CD14-positive monocyte (primary cell): ENCODE measurements around the gene ACSM6. TPM values are rescaled to one million over a fixed set of nuclear protein-coding genes. Genes with fewer than 3 reads are reported as not detected.

Experiments
- DNase-seq, 3 donors: peaks; one replicate each; pipeline ENCODE4 v3.0.0-alpha.2; 2011 to 2022
- H2AFZ ChIP-seq: 2 replicates; pipeline ENCODE4 v1.6.0; 2012; ENCODE audit warnings: mild to moderate bottlenecking, low read depth, low read length, inconsistent platforms; ENCODE audit not compliant: insufficient read depth, poor library complexity, severe bottlenecking
- H3K27ac ChIP-seq, 2 donors: 1 replicate in 1 of 2; 2 replicates in 1 of 2; pipeline ENCODE4 v1.5.1; 2012 to 2013; ENCODE audit warnings: low read length in 2 of 2, control low read depth in 1 of 2, inconsistent platforms in 1 of 2, low read depth in 1 of 2, mild to moderate bottlenecking in 1 of 2
- H3K27me3 ChIP-seq, 2 donors: one replicate each; pipeline versions ENCODE4 v1.6.0 to v1.6.1; 2011 to 2013; ENCODE audit warnings: low read length in 2 of 2; ENCODE audit not compliant: control insufficient read depth in 2 of 2, insufficient read depth in 2 of 2
- H3K36me3 ChIP-seq, 2 donors: replicated peaks in 1 of 2; 1 replicate in 1 of 2; 2 replicates in 1 of 2; pipeline versions ENCODE4 v1.5.1 to v1.6.1; 2012 to 2013; ENCODE audit warnings: low read length in 2 of 2, control low read depth in 1 of 2, inconsistent platforms in 1 of 2, mild to moderate bottlenecking in 1 of 2; ENCODE audit not compliant: insufficient read depth in 2 of 2, control insufficient read depth in 1 of 2
- H3K4me1 ChIP-seq, 2 donors: 1 replicate in 1 of 2; 2 replicates in 1 of 2; pipeline versions ENCODE4 v1.5.1 to v1.6.1; 2012 to 2013; ENCODE audit warnings: low read length in 2 of 2, control low read depth in 1 of 2, inconsistent platforms in 1 of 2, mild to moderate bottlenecking in 1 of 2, moderate library complexity in 1 of 2; ENCODE audit not compliant: insufficient read depth in 2 of 2, control insufficient read depth in 1 of 2
- H3K4me2 ChIP-seq: replicated peaks from 2 replicates; pipeline ENCODE3; 2012; ENCODE audit warnings: low read length, moderate library complexity, mild to moderate bottlenecking; ENCODE audit not compliant: poor library complexity, severe bottlenecking; ENCODE audit errors: extremely low read depth
- H3K4me3 ChIP-seq, 3 experiments: fragments of 200-600 bp in 1 of 3; sonication (generic) in 1 of 3; replicated peaks in 1 of 3; 1 replicate in 2 of 3; 2 replicates in 1 of 3; pipeline ENCODE4 v1.5.1; 2011 to 2013; ENCODE audit warnings: low read length in 3 of 3, mild to moderate bottlenecking in 3 of 3, control low read depth in 2 of 3, low read depth in 2 of 3, inconsistent platforms in 1 of 3, moderate library complexity in 1 of 3
- H3K79me2 ChIP-seq: 2 replicates; pipeline ENCODE4 v1.6.0; 2012; ENCODE audit warnings: mild to moderate bottlenecking, control low read depth, inconsistent platforms, low read length, moderate library complexity; ENCODE audit not compliant: insufficient read depth
- H3K9ac ChIP-seq: 2 replicates; pipeline ENCODE4 v1.6.0; 2017; ENCODE audit warnings: low read length, mild to moderate bottlenecking; ENCODE audit not compliant: insufficient read depth, poor library complexity, severe bottlenecking
- H3K9me3 ChIP-seq, 2 donors: replicated peaks in 1 of 2; 1 replicate in 1 of 2; 2 replicates in 1 of 2; pipeline versions ENCODE4 v1.5.1 to v1.6.1; 2012 to 2013; ENCODE audit warnings: low read length in 2 of 2, control low read depth in 1 of 2; ENCODE audit not compliant: control insufficient read depth in 1 of 2, insufficient read depth in 1 of 2
- H4K20me1 ChIP-seq: 2 replicates; pipeline ENCODE4 v1.6.0; 2012; ENCODE audit warnings: mild to moderate bottlenecking, low read length, control low read depth, moderate library complexity; ENCODE audit not compliant: insufficient read depth
- H3K27ac Mint-ChIP-seq, 7 donors: one replicate each; pipeline ENCODE4 v1.8.0; 2020; ENCODE audit warnings: mild to moderate bottlenecking in 7 of 7, mixed read lengths in 7 of 7, moderate library complexity in 6 of 7, inconsistent platforms in 2 of 7
- H3K27me3 Mint-ChIP-seq, 3 donors: one replicate each; pipeline ENCODE4 v1.8.0; 2021 to 2022; ENCODE audit warnings: low read depth in 3 of 3, mild to moderate bottlenecking in 3 of 3, mixed read lengths in 3 of 3, moderate library complexity in 3 of 3, inconsistent platforms in 1 of 3
- H3K36me3 Mint-ChIP-seq, 2 donors: one replicate each; pipeline ENCODE4 v1.8.0; 2020; ENCODE audit warnings: mixed read lengths in 2 of 2, inconsistent platforms in 1 of 2, mild to moderate bottlenecking in 1 of 2
- H3K4me1 Mint-ChIP-seq: one replicate; pipeline ENCODE4 v1.8.0; 2020; ENCODE audit warnings: mild to moderate bottlenecking, mixed read lengths
- H3K4me3 Mint-ChIP-seq, 2 donors: one replicate each; pipeline ENCODE4 v1.8.0; 2020; ENCODE audit warnings: mild to moderate bottlenecking in 2 of 2, mixed read lengths in 2 of 2, moderate library complexity in 1 of 2
- H3K9me3 Mint-ChIP-seq, 7 donors: one replicate each; pipeline ENCODE4 v1.8.0; 2020 to 2022; ENCODE audit warnings: mixed read lengths in 7 of 7, mild to moderate bottlenecking in 6 of 7, moderate library complexity in 6 of 7, inconsistent platforms in 2 of 7
- CTCF ChIP-seq: fragments of 200-600 bp; IDR thresholded peaks from one replicate; pipeline ENCODE4 v1.8.0; 2022; ENCODE audit warnings: antibody characterized with exemption, mild to moderate bottlenecking
- WGBS: methylation state at CpG from one replicate; pipeline ENCODE4 v1.1.5; 2013; ENCODE audit warnings: missing lambda C conversion rate; ENCODE audit not compliant: insufficient coverage; 5-methylcytosine and 5-hydroxymethylcytosine counted together
- intact Hi-C, 2 donors: fragments of 100-400 bp; cut with micrococcal nuclease; formaldehyde crosslinking; loops; one replicate each; pipeline versions ENCODE4 v1.15.0 to v1.15.1; 2023
- polyA plus RNA-seq, 3 donors: library from polyadenylated mRNA; depleted of rRNA in 1 of 3; unstranded in 2 of 3; stranded (reverse) in 1 of 3; fragments of 300-500 nt in 2 of 3; fragments of >200 nt in 1 of 3; fragmentation: Illumina TruSeq in 2 of 3; gene quantifications; 1 replicate in 2 of 3; 2 replicates in 1 of 3; pipeline ENCODE4 v1.2.3, GENCODE V29; 2012 to 2021

Gene ACSM6
- polyA plus RNA-seq, 3 donors, result not detected

GRCh38 chr10:95211606-95212279, 17.7 kb downstream of the ACSM6 start:
- no peak for TF ChIP-seq CTCF
- Histone ChIP-seq H3K4me1 (no peaks in the 10 kb centered on the region), H3K79me2 (no peaks in the 10 kb centered on the region), H4K20me1 (no peaks in the 10 kb centered on the region), H3K36me3 (no peaks in the 10 kb centered on the region), H3K27me3 (no peaks in the 10 kb centered on the region), H3K9ac (no peak overlapping the region), H2AFZ (no peak overlapping the region), H3K27ac (no peak overlapping the region), H3K9me3 (no peaks in the 10 kb centered on the region), H3K4me3 (no peak overlapping the region), H3K4me2 (no peak overlapping the region)
- intact Hi-C loops, result no loop called here
- DNase-seq, result no peak
- Mint-ChIP-seq H3K27ac (no peak overlapping the region), H3K4me3 (no peak overlapping the region), H3K27me3 (peaks cover 0 to 4% (median 0%) of the 10 kb centered on the region in 3 donors), H3K36me3 (no peaks in the 10 kb centered on the region), H3K4me1 (no peaks in the 10 kb centered on the region), H3K9me3 (no peaks in the 10 kb centered on the region)
- 94% methylated on average over 2 of the region's 3 CpGs for WGBS

GRCh38 chr10:95214369-95214768, 20.3 kb downstream of the ACSM6 start:
- WGBS, result no CpG with 5 or more reads among the region's 2 CpGs
- Histone ChIP-seq H3K4me3 (no peak overlapping the region), H3K27me3 (no peaks in the 10 kb centered on the region), H3K4me2 (no peak overlapping the region), H4K20me1 (no peaks in the 10 kb centered on the region), H3K9me3 (no peaks in the 10 kb centered on the region), H3K4me1 (no peaks in the 10 kb centered on the region), H2AFZ (no peak overlapping the region), H3K79me2 (no peaks in the 10 kb centered on the region), H3K9ac (no peak overlapping the region), H3K27ac (no peak overlapping the region), H3K36me3 (no peaks in the 10 kb centered on the region)
- H3K36me3 Mint-ChIP-seq, result no peaks in the 10 kb centered on the region
- no peak overlapping the region for H3K4me3 Mint-ChIP-seq
- DNase-seq, result no peak
- intact Hi-C loops, result no loop called here
- no peak overlapping the region for H3K27ac Mint-ChIP-seq
- TF ChIP-seq CTCF, result no peak
- H3K4me1 Mint-ChIP-seq, result no peaks in the 10 kb centered on the region
- H3K9me3 Mint-ChIP-seq, result no peaks in the 10 kb centered on the region
- peaks cover 0 to 2% (median 0%) of the 10 kb centered on the region in 3 donors for H3K27me3 Mint-ChIP-seq
